LNCaP clone FGC (cell line): ENCODE results near the gene KIFAP3.

ENCODE experiments used
- DNase-seq: peaks from one replicate; pipeline ENCODE4 v3.0.0-alpha.2; 2011; ENCODE audit warnings: low read depth
- H3K4me3 ChIP-seq: 2 replicates; pipeline ENCODE4 v1.5.1; 2011; ENCODE audit warnings: mild to moderate bottlenecking, low read depth, low read length, control low read depth
- CTCF ChIP-seq: IDR thresholded peaks from 2 replicates; pipeline ENCODE4 v1.5.1; 2012; ENCODE audit warnings: mild to moderate bottlenecking; ENCODE audit not compliant: control insufficient read depth, insufficient read depth; ENCODE audit errors: extremely low read depth

The KIFAP3 gene

GRCh38 chr1:169985757-169986156, 88.7 kb downstream of the KIFAP3 start:
- DNase-seq, result no peak
- no peak for TF ChIP-seq CTCF
- H3K4me3 ChIP-seq, result no peak overlapping the region

GRCh38 chr1:169974067-169974466, 100.4 kb downstream of the KIFAP3 start:
- no peak overlapping the region for H3K4me3 ChIP-seq
- DNase-seq, result no peak
- TF ChIP-seq CTCF, result no peak

DNA sequence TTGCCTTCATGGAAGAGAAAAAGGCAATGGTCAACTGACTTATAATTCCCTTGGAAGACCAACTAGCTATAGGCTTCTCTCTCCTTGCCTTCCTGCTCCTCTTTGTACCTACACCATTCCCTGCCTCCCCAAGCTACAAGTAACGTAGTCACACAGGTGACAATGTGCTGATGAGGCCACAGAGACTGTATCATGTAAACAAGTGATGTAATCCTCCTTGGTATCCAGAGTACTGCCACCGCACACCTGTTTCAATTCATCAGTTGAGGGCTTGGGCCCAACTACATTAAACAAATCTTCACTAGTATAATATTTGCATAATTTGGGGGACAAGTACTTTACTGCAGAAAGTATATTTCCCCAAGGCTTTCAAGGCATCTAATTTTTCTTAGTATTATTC, 104.4 kb downstream of the KIFAP3 start:
- H3K4me3 ChIP-seq, result no peak overlapping the region
- no peak for TF ChIP-seq CTCF
- no peak for DNase-seq

GRCh38 chr1:169968174-169968573, 106.3 kb downstream of the KIFAP3 start:
- no peak for TF ChIP-seq CTCF
- DNase-seq, result no peak
- H3K4me3 ChIP-seq, result no peak overlapping the region

GRCh38 chr1:169964206-169964605, 110.3 kb downstream of the KIFAP3 start:
- DNase-seq, result no peak
- no peak for TF ChIP-seq CTCF
- H3K4me3 ChIP-seq, result no peak overlapping the region

DNA sequence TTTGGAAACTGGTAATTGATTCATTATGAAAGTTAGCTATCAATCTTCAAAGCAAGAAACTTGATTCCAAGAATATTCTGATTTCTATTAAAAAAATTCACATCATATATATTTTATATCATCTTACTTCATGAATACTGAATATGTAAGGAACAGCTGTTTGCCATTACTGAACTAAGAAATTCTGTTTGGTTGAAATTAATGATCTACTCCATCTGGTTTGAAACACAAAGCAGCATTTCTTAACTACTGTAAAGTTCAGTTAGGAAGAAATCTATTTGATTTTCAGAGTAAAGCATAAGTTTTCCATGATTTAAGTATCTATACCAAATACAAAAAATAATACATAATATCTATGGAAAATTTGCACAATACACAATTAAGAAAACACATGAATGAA, 114.8 kb downstream of the KIFAP3 start:
- no peak overlapping the region for H3K4me3 ChIP-seq
- no peak for TF ChIP-seq CTCF
- DNase-seq, result no peak

- DNase-seq, result no peak
- no peak for TF ChIP-seq CTCF
- no peak overlapping the region for H3K4me3 ChIP-seq
Observed at GRCh38 chr1:169958987-169959386, 115.5 kb downstream of the KIFAP3 start.
